ENCODE data around the gene RALGPS1. TPM values are rescaled to one million over a fixed set of nuclear protein-coding genes. Genes with fewer than 3 reads are reported as not detected.

Gene RALGPS1
- total and polyA plus RNA-seq, 10 donors, result 2.5 to 27.3 (median 14.1) TPM

DNA sequence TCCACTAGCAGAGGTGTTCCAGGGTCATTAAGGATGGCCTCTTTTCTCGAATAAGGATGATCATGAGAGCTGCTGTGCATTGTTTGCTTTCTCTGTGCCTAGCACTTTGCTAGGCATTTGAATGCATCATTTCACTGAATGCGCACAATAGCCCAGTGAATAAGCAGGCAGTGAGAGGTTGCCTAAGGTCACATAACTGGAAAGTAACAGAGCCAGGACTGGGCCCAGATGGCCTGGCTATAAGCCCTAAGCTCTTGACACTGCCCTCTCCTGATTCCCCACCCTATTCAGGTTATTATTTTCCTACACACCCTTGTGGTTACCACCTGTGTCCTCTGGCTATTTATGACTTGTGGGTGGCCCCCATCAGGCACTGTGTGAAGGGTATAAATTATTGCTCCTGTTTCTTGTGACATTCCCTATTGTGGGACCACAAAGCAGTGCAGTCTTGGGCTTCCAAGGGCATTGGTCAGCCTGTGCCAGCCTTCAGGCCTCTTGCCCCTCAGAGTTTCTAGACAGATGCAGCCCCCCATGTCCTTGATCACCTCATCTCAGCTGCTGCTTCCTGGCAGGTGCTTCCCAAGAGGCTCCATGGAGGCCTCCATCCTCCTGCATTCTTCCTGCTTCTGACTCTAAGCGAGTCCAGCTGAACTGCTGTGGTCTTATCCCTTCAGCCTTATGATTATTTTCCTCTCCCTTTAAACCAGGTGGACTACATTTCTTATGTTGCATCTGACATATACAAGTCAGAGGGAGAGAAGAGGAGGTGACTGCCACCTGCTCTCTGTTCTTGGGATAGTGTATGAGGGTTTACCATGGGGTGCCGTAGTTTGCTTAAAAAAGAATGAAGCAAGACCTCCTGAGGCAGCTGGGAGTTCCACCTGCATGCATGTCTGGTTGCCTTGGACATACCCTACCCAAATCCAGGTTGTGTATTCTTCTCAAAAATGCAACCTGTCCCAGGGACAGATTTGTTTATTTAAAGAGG lies 160.3 kb downstream of the RALGPS1 start:
- Histone ChIP-seq H3K4me1 (peaks cover 0 to 24% (median 2%) of the 10 kb centered on the region in 6 donors), H3K27ac (peak overlapping the region in 1 of 8 donors; percentile 7), H3K36me3 (peaks cover 0 to 35% (median 1%) of the 10 kb centered on the region in 6 donors), H3K27me3 (replicated peaks in 1 of 7) (no peaks in the 10 kb centered on the region), H3K4me3 (no peak overlapping the region), H3K9me3 (peaks cover 0 to 15% (median 13%) of the 10 kb centered on the region in 8 donors)
- 70 to 85% (median 82%) methylated on average over 4 of the region's 4 CpGs for WGBS, 5 donors
- intact Hi-C loops (cut with DNase I; ENCODE audit: low total_unique reads), result no loop called here
- no peak for DNase-seq
- TF ChIP-seq POLR2AphosphoS5 (IDR thresholded peaks at IDR 0.05) (no peak), POLR2A (IDR thresholded peaks at IDR 0.05) (no peak)
- TF ChIP-seq, protein P1, sequence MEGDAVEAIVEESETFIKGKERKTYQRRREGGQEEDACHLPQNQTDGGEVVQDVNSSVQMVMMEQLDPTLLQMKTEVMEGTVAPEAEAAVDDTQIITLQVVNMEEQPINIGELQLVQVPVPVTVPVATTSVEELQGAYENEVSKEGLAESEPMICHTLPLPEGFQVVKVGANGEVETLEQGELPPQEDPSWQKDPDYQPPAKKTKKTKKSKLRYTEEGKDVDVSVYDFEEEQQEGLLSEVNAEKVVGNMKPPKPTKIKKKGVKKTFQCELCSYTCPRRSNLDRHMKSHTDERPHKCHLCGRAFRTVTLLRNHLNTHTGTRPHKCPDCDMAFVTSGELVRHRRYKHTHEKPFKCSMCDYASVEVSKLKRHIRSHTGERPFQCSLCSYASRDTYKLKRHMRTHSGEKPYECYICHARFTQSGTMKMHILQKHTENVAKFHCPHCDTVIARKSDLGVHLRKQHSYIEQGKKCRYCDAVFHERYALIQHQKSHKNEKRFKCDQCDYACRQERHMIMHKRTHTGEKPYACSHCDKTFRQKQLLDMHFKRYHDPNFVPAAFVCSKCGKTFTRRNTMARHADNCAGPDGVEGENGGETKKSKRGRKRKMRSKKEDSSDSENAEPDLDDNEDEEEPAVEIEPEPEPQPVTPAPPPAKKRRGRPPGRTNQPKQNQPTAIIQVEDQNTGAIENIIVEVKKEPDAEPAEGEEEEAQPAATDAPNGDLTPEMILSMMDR (IDR thresholded peaks at IDR 0.05 in 8 of 11, conservative IDR thresholded peaks at IDR 0.05 in 3 of 11), result no peak

DNA sequence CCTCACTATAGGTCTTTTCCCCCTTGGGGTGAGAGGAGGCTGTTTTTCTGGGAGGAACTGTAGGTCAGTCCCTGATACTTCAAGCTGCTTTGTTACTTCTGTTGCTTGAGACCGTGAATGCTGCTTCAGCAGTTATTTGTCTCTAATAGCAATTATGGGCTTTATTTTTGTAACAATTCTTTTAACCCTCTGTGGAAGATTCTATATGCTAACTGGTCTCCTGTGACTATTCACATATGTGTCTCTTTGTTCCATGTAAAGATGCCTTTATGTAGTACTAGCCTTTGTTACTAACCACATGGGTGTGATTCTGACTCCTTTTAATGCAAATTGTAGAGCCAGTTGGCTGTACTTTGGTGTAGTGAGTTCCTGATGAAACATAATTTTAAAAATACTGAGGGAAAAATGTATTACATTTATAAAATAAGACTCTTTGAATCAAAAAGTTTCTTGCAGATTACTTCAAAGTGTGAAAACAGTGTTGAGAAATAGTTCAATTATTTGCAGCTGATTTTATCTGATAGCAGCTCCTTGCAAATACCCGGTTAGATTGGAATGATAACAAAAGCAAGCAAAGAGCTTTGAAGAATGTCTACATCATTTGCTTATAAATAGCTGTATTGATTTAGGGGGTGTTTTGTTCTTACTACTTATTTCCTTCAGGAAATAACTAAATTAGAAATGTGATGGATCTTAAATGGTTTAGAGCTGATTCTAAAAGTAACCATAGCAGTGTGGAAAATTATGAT lies 161.2 kb downstream of the RALGPS1 start:
- TF ChIP-seq, protein P1 (IDR thresholded peaks at IDR 0.05 in 8 of 11, conservative IDR thresholded peaks at IDR 0.05 in 3 of 11), result no peak
- no peak for TF ChIP-seq POLR2A (IDR thresholded peaks at IDR 0.05)

DNA sequence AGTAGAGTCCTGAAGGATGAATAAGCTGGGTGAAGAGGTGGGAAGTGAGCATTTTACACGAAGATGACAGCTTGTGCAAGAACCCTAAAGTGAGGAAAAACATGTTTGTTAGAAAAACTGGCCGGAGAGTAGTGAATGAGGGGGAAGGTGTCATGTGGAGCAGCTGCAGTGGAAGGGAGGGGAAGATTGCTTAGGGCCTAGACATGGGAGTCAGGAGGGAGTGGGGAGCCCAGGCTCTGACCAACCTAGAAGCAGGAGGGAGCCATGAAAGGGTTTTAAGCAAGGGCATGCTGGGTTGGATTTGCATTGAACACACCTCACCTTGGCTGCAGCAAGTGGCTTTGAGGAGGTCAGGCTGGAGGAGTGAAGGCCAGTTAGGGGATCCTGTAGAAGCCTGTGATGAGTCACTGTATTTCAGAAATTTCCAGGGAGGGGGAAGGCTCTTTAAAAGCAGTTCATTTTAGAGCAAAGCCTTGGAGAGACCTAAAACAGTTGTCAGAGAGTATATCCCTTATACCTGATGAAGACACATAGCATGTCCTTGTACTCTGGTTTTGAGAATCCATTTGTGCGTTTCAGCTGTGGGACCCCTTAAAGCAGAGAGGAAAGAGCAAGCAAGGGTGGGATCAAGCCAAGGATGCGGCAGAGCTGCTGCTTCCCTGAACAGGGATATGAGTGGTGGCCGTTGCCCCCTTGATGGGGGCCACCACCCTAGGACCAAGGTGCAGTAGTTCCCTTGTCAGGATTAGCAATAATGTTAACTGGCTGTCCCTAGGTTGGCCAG lies 162.5 kb downstream of the RALGPS1 start:
- no peak overlapping the region for H3K27ac ChIP-seq
- WGBS, 5 donors, result 74 to 85% (median 76%) methylated on average over 5 of the region's 5 CpGs
- no peak overlapping the region for H3K4me3 ChIP-seq
- peaks cover 0 to 24% (median 2%) of the 10 kb centered on the region in 6 donors for H3K4me1 ChIP-seq
- intact Hi-C loops (cut with DNase I; ENCODE audit: low total_unique reads), result no loop called here
- peaks cover 0 to 24% (median 0%) of the 10 kb centered on the region in 6 donors for H3K36me3 ChIP-seq
- TF ChIP-seq, protein P1 (IDR thresholded peaks at IDR 0.05 in 8 of 11, conservative IDR thresholded peaks at IDR 0.05 in 3 of 11), result no peak
- TF ChIP-seq POLR2A (IDR thresholded peaks at IDR 0.05) (no peak), POLR2AphosphoS5 (IDR thresholded peaks at IDR 0.05) (no peak)
- H3K9me3 ChIP-seq, result peaks cover 0 to 4% (median 3%) of the 10 kb centered on the region in 8 donors
- no peak for DNase-seq
- no peaks in the 10 kb centered on the region for H3K27me3 ChIP-seq (replicated peaks in 1 of 7)

More for the DNA sequence above, 161.2 kb downstream of the RALGPS1 start:
- Histone ChIP-seq H3K27me3 (replicated peaks in 1 of 7) (no peaks in the 10 kb centered on the region), H3K9me3 (peaks cover 0 to 15% (median 13%) of the 10 kb centered on the region in 8 donors), H3K36me3 (peaks cover 0 to 28% (median 1%) of the 10 kb centered on the region in 6 donors), H3K27ac (no peak overlapping the region), H3K4me1 (peaks cover 0 to 24% (median 2%) of the 10 kb centered on the region in 6 donors), H3K4me3 (no peak overlapping the region)
- 56 to 78% (median 70%) methylated on average over 2 of the region's 2 CpGs for WGBS, 5 donors
- no peak for DNase-seq
- intact Hi-C loops (cut with DNase I; ENCODE audit: low total_unique reads), result no loop called here
